B cell (primary cell): ENCODE results near the gene ADRA2A. TPM values are rescaled to one million over a fixed set of nuclear protein-coding genes. Genes with fewer than 3 reads are reported as not detected.

Experiments
- ATAC-seq: fragments of 200-7000 bp; cut with Tn5 transposase; one replicate; pipeline ENCODE4 v1.10.0; 2021; ENCODE audit warnings: low read depth, mild to moderate bottlenecking, moderate number of reproducible peaks, moderate library complexity
- CTCF ChIA-PET: fragments of 350-600 bp; sonication (Branson Sonifier 250); formaldehyde crosslinking; loops from one replicate; lab custom pipeline; 2021; ENCODE audit warnings: antibody characterized with exemption, inconsistent platforms; lab: Charles Lee
- POLR2A ChIA-PET: fragments of 350-600 bp; sonication (Branson Sonifier 250); formaldehyde crosslinking; loops from one replicate; lab custom pipeline; 2021; ENCODE audit warnings: antibody characterized with exemption; lab: Charles Lee
- DNase-seq: peaks from one replicate; pipeline ENCODE4 v3.0.0; 2013
- H2AFZ ChIP-seq: 2 replicates; pipeline ENCODE4 v1.6.1; 2012; ENCODE audit warnings: mild to moderate bottlenecking, low read depth, low read length; ENCODE audit not compliant: insufficient read depth, poor library complexity, severe bottlenecking
- H3K27ac ChIP-seq, 2 donors: 1 replicate in 1 of 2; 2 replicates in 1 of 2; pipeline ENCODE4 v1.5.1; 2012 to 2013; ENCODE audit warnings: low read length in 2 of 2, mild to moderate bottlenecking in 2 of 2, moderate library complexity in 1 of 2
- H3K27me3 ChIP-seq, 4 experiments: fragments of 200-600 bp in 1 of 4; sonication (generic) in 1 of 4; replicated peaks in 1 of 4; 1 replicate in 2 of 4; 2 replicates in 2 of 4; pipeline versions ENCODE4 v1.6.1 to v1.7.0; 2013 to 2016; ENCODE audit warnings: low read length in 3 of 4, mild to moderate bottlenecking in 2 of 4, mixed read lengths in 1 of 4, moderate library complexity in 1 of 4; ENCODE audit not compliant: insufficient read depth in 4 of 4, control insufficient read depth in 3 of 4; ENCODE audit errors: control extremely low read depth in 1 of 4
- H3K36me3 ChIP-seq, 2 experiments: replicated peaks in 1 of 2; 1 replicate in 1 of 2; 2 replicates in 1 of 2; pipeline versions ENCODE4 v1.6.1 to v1.7.1; 2013; ENCODE audit warnings: low read length in 1 of 2; ENCODE audit not compliant: insufficient read depth in 2 of 2, control insufficient read depth in 1 of 2; ENCODE audit errors: control extremely low read depth in 1 of 2, extremely low read depth in 1 of 2
- H3K4me1 ChIP-seq, 2 donors: fragments of 200-600 bp in 1 of 2; sonication (generic) in 1 of 2; 1 replicate in 1 of 2; 2 replicates in 1 of 2; pipeline versions ENCODE4 v1.5.1 to v1.6.1; 2013 to 2017; ENCODE audit warnings: low read length in 2 of 2; ENCODE audit not compliant: control insufficient read depth in 2 of 2, insufficient read depth in 2 of 2
- H3K4me2 ChIP-seq: replicated peaks from 2 replicates; pipeline ENCODE3; 2012; ENCODE audit warnings: mild to moderate bottlenecking, low read depth, low read length; ENCODE audit not compliant: poor library complexity, severe bottlenecking
- H3K4me3 ChIP-seq, 5 experiments: fragments of 200-600 bp in 1 of 5; sonication (generic) in 1 of 5; 1 replicate in 3 of 5; 2 replicates in 2 of 5; pipeline versions ENCODE4 v1.5.1 to v1.7.0; 2011 to 2016; ENCODE audit warnings: low read length in 4 of 5, mild to moderate bottlenecking in 4 of 5, low read depth in 2 of 5, control low read depth in 1 of 5, moderate library complexity in 1 of 5; ENCODE audit not compliant: insufficient read depth in 1 of 5; ENCODE audit errors: control extremely low read depth in 1 of 5, extremely low read depth in 1 of 5
- H3K79me2 ChIP-seq: fragments of 200-600 bp; sonication (generic); one replicate; pipeline ENCODE4 v1.6.0; 2016; ENCODE audit warnings: low read length; ENCODE audit not compliant: control insufficient read depth, insufficient read depth
- H3K9ac ChIP-seq: fragments of 200-600 bp; sonication (generic); 2 replicates; pipeline ENCODE4 v1.6.1; 2017; ENCODE audit warnings: mild to moderate bottlenecking, low read length, moderate library complexity
- H3K9me3 ChIP-seq, 3 donors: one replicate each; pipeline versions ENCODE4 v1.6.1 to v1.7.1; 2013; ENCODE audit warnings: low read length in 2 of 3; ENCODE audit not compliant: control insufficient read depth in 2 of 3, insufficient read depth in 1 of 3; ENCODE audit errors: control extremely low read depth in 1 of 3
- H4K20me1 ChIP-seq: 2 replicates; pipeline ENCODE4 v1.6.0; 2012; ENCODE audit warnings: mild to moderate bottlenecking, low read length; ENCODE audit not compliant: insufficient read depth, control insufficient read depth, poor library complexity, severe bottlenecking
- H3K27ac Mint-ChIP-seq: one replicate; pipeline ENCODE4 v1.8.0; 2021; ENCODE audit warnings: mixed read lengths
- H3K27me3 Mint-ChIP-seq: one replicate; pipeline ENCODE4 v1.8.0; 2021; ENCODE audit warnings: mixed read lengths
- H3K4me1 Mint-ChIP-seq: one replicate; pipeline ENCODE4 v1.8.0; 2021; ENCODE audit warnings: mixed read lengths
- H3K4me3 Mint-ChIP-seq: one replicate; pipeline ENCODE4 v1.8.0; 2021; ENCODE audit warnings: mixed read lengths
- H3K9me3 Mint-ChIP-seq: one replicate; pipeline ENCODE4 v1.8.0; 2022; ENCODE audit warnings: mixed read lengths; ENCODE audit not compliant: insufficient read depth
- CTCF ChIP-seq: fragments of 200-600 bp; IDR thresholded peaks from one replicate; pipeline ENCODE4 v1.8.0; 2022; ENCODE audit warnings: antibody characterized with exemption, mild to moderate bottlenecking
- EZH2 ChIP-seq: IDR thresholded peaks from 2 replicates; pipeline ENCODE4 v1.6.1; 2012; ENCODE audit warnings: borderline replicate concordance, low read depth, mild to moderate bottlenecking, moderate library complexity, low read length; ENCODE audit not compliant: insufficient read depth, poor library complexity, severe bottlenecking
- WGBS: methylation state at CpG from one replicate; pipeline ENCODE4 v1.1.5; 2013; ENCODE audit warnings: missing lambda C conversion rate; ENCODE audit not compliant: insufficient coverage; 5-methylcytosine and 5-hydroxymethylcytosine counted together
- intact Hi-C: fragments of 100-400 bp; cut with micrococcal nuclease; formaldehyde crosslinking; loops from one replicate; pipeline ENCODE4 v1.10.0; 2022
- polyA plus RNA-seq: library from polyadenylated mRNA; depleted of rRNA; stranded (reverse); fragments of >200 nt; gene quantifications from 2 replicates; pipeline ENCODE4 v1.2.3, GENCODE V29; 2012
- total RNA-seq, 2 donors: library from RNA; stranded (reverse); fragments of 120-200 nt in 1 of 2; gene quantifications; 1 replicate in 1 of 2; 2 replicates in 1 of 2; pipeline versions ENCODE4 v1.2.3 to v1.2.4, GENCODE V29; 2013 to 2022

The ADRA2A gene
- total and polyA plus RNA-seq, 2 donors (not counting 1 experiment from before 2014, with no cell fraction given) = 0.01 TPM; not detected in 1

GRCh38 chr10:111098679-111099437 lies 22.0 kb downstream of the ADRA2A start:
- Mint-ChIP-seq H3K4me3 (no peak overlapping the region), H3K27ac (no peak overlapping the region), H3K27me3 (peaks cover 19% of the 10 kb centered on the region), H3K9me3 (no peaks in the 10 kb centered on the region), H3K4me1 (no peaks in the 10 kb centered on the region)
- Histone ChIP-seq H3K36me3 (no peaks in the 10 kb centered on the region), H3K27me3 (peaks cover 0 to 19% (median 0%) of the 10 kb centered on the region in 4 experiments), H3K9me3 (no peaks in the 10 kb centered on the region), H3K27ac (no peak overlapping the region), H4K20me1 (no peaks in the 10 kb centered on the region), H3K4me2 (no peak overlapping the region), H3K4me1 (no peaks in the 10 kb centered on the region), H3K4me3 (no peak overlapping the region), H2AFZ (no peak overlapping the region), H3K9ac (no peak overlapping the region), H3K79me2 (no peaks in the 10 kb centered on the region)
- DNase-seq (no peak), ATAC-seq (no peak)
- no CpG with 5 or more reads among the region's 1 CpG for WGBS
- no peak for TF ChIP-seq EZH2
- no peak for TF ChIP-seq CTCF
- POLR2A ChIA-PET = no interaction called here
- intact Hi-C loops = no loop called here
- CTCF ChIA-PET = no interaction called here

GRCh38 chr10:111100198-111100597 lies 23.4 kb downstream of the ADRA2A start:
- Histone ChIP-seq H3K27ac (no peak overlapping the region), H3K4me3 (no peak overlapping the region), H3K27me3 (peaks cover 0 to 15% (median 0%) of the 10 kb centered on the region in 4 experiments), H3K4me1 (no peaks in the 10 kb centered on the region), H3K4me2 (no peak overlapping the region), H3K36me3 (no peaks in the 10 kb centered on the region), H3K79me2 (no peaks in the 10 kb centered on the region), H4K20me1 (no peaks in the 10 kb centered on the region), H2AFZ (no peak overlapping the region), H3K9ac (no peak overlapping the region), H3K9me3 (peaks cover 0 to 4% (median 0%) of the 10 kb centered on the region in 3 donors)
- ChIA-PET CTCF (no interaction called here), POLR2A (no interaction called here)
- ATAC-seq (no peak), DNase-seq (no peak)
- H3K4me1 Mint-ChIP-seq = no peaks in the 10 kb centered on the region
- TF ChIP-seq CTCF = no peak
- TF ChIP-seq EZH2 = no peak
- no peaks in the 10 kb centered on the region for H3K9me3 Mint-ChIP-seq
- no peak overlapping the region for H3K4me3 Mint-ChIP-seq
- peaks cover 10% of the 10 kb centered on the region for H3K27me3 Mint-ChIP-seq
- intact Hi-C loops = no loop called here
- H3K27ac Mint-ChIP-seq = no peak overlapping the region
- 80% methylated on average over 4 of the region's 5 CpGs for WGBS
